NCI-H2171 treated with DMSO at 0.1 percent for 48 hours (cell line): ENCODE measurements around the gene SCMH1.

Experiments used
- DNase-seq: peaks from one replicate; lab custom pipeline; 2025; lab: John Stamatoyannopoulos, UW

SCMH1 gene

GRCh38 chr1:41003640-41004220 is 238.4 kb downstream of the SCMH1 start:
- DNase-seq, result peak; percentile 99

DNA sequence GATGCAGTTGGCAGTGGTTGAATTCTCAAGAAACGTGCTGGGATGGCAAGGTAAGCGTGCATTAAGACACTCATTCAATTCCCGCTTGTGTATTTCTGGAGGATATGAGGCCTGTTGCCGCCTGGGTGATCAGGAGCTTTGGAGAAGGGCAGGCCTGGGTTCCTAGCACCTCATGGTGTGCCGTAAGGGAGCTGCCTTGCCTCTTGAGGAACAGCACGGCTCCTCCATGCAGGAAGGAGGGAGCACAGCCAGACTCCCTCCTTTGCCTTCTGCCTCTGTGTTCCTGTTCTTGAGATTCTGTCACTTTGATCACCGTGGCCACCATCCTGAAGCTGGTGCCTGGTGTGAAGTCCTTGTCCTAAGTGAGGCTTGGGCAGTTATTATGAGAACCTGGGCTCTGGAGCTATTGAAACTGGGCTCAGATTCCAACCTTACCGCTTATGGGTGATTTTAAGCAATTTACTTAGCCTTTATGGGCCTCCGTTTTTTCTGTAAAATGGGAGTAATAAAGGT is 238.9 kb downstream of the SCMH1 start:
- DNase-seq, result peak; percentile 49

- no peak for DNase-seq
Measured at GRCh38 chr1:40998668-40999067, 243.4 kb downstream of the SCMH1 start.

GRCh38 chr1:40997096-40997495 is 245.0 kb downstream of the SCMH1 start:
- no peak for DNase-seq

DNA sequence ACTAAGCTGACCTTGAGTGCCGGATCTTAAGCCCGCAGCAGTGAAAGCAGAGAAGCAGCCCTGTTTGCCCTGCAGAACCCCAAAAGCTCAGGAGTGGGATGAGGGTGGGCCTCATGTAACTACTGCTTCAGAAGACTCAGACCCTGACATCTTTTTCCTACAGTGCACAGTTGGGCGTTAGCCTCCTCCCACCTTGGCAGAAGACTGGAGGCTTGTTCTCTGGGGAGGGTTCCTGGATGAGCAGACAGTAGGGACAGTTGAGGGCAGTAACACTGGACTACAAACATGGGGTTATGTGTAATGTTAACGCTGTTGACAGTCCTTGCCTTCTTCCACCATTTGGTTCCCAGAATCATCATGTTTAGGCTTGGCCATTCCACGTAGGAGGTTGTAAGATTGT is 253.0 kb downstream of the SCMH1 start:
- no peak for DNase-seq

DNA sequence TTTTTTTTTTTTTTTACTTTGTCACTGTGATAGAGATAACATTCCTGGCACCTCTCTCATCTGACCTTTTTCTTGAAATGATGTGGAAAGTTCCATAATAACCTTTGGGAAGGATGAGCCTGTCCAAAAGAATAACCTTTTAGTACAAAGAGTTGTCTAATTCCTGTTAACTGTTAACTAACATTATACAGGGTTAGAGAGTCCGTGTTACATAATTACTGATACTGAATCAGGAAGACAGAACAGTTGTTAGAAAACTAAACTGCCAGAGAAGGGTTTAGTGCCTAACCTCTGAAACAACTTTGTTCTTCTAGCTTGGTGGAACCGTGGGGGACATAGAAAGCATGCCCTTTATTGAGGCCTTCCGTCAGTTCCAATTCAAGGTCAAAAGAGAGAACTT is 253.8 kb downstream of the SCMH1 start:
- no peak for DNase-seq

GRCh38 chr1:40987439-40988276 is 254.4 kb downstream of the SCMH1 start:
- no peak for DNase-seq

DNA sequence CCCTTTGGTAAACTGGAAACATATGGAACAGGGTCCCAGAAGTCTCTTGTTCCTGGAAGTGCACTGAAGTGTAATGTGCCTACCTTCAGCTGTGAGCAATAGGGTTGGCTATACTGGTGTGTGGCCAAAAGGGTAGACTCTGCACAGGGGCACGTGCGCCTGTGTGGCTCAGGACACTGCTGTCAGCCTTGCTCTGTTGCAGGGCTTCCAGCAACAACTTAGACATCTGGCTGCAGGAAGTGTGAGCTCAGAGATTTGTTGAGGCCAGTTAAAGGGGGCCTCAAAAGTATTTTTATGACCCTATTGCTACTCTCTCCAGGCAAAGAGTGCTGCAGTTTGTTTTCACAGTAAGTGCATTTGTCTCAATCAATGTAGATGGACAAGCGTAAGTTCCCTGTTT is 255.2 kb downstream of the SCMH1 start:
- no peak for DNase-seq

GRCh38 chr1:40986328-40986783 is 255.8 kb downstream of the SCMH1 start:
- DNase-seq, result peak; percentile 41

DNA sequence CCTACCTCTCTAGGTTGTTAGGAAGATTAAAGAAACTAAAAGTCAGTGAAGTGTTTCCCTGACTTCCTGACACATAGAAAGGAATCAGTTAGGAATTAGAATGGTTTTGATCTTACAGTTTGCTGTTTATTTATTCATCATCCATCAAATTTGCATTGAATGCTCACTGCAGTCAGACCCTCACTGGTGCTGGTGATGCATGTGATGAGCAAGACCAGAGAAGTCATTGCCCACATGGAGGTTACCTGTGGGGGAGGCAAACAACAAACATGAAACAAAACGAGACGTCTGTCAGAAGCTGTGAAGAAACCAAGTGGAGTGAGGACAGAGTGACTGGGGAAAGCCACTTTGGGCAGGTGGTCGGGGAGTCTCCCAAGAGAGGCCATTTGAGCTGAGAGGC is 256.2 kb downstream of the SCMH1 start:
- no peak for DNase-seq

DNA sequence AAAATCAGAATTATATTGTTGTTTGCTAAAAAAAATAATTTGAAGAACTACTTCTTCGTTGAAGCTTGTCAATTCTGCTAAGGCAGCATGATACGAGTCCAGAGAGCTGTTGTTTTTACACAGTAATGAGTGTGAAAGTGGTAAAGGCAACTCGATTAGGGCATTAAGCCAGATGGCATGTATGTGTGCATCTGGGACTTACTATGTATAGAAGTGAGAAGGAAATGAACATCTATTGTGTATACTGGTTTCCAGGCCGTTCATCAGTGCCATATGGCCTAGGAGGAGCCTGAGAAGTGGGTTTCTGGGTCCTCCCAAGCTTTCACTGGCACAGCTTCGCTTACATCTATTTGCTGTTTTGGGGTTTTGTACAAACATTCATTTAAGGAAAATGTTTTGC is 256.9 kb downstream of the SCMH1 start:
- peak; percentile 92 for DNase-seq

DNA sequence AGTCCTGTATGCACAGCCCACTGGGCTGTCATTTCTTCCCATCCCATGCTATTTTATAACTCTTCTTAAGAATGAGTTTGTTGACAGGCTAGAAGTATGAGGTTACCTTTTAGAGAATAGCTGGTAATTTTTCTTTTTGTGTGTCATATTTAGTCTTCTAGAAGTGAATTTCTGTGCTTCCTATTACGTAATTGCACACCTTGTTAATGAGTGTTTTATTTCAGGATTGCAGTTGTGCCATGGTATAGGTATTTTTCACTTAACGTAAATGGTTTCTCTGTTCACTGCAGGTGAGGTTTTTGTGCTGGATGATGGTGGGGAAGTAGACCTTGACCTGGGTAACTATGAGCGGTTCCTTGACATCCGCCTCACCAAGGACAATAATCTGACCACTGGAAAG is 257.6 kb downstream of the SCMH1 start:
- no peak for DNase-seq

- DNase-seq, result no peak
Measured at GRCh38 chr1:40984066-40984465, 258.0 kb downstream of the SCMH1 start.

- DNase-seq, result no peak
Measured at GRCh38 chr1:40983286-40983685, 258.8 kb downstream of the SCMH1 start.

GRCh38 chr1:40982721-40983120 is 259.4 kb downstream of the SCMH1 start:
- no peak for DNase-seq

DNA sequence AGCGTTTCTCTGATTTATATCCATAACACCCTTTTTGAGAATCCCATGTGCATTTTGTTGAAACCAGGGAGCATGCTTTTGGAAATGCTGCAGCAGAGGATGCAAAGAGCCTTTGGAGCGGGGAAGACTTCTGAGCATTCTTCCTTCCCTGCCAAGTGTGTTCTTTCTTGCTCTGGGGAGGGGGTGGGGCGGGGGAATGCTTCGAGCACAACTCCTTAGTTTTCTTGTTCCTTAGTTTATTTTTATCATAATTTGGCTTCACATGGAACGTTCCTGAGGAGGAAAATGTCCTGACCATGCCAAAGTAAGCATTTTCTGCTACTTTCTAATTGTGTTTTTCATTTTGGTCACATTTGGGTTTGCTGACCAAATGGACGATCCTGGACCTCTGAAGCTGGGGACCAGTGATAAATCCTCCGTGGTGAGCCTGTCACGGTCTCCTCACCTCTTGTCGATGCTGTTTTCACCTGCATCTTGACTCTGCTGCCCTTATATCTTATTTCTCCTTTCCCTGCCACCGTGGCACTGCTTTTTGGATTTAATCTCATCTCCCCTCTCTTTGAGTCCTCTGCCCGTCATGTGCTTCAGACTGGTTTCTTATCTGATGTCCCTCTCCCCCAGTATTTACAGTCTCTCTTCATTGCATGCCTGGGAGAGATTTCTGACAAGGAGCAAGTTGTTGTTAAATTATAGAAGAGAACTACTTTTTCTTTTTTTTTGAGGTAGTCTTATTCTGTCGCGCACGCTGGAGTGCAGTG is 260.2 kb downstream of the SCMH1 start:
- no peak for DNase-seq

- peak; percentile 28 for DNase-seq
Measured at GRCh38 chr1:40980453-40981121, 261.5 kb downstream of the SCMH1 start.

- DNase-seq, result no peak
Measured at GRCh38 chr1:40980068-40980452, 262.0 kb downstream of the SCMH1 start.

DNA sequence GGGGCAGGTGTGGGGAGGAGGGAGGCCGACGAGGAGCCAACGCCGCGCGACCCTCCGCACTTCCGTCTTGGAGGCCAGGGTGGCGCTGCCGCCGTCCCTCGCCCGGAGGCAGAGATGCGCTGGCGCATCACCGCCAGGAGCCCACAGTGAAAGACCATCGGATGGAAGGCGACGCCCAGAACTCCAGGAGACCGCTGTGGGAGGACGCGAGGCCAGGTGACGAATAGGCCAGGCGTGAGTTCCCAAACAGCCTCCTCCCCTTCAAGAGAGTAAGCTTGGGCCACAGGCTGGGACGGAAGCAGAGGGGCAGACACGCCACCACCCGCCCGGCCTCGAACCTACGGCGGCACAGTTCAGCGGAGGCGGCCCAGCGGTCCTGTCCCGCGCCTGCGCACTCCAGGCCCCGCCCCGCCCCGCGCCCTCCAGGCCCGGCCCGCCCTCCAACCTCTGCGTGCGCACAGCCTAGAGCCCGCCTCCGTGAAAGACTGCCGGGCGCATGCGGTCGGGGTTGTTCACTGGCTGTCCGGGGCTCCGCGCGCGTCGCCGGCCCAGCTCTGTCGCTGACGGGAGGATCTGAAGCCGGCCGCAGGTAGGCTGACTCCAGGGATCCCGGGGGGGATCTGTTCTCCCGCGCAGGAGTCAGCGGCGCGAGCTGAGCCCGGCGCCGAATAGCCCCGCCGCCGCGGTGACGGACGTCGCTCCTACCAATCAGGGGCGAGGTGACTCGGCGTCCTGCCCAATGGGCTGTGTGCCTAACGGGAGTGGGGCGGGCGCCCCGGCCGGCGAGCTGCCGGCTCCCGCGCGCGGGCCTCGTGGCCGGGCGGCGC is 262.7 kb downstream of the SCMH1 start, which contains the start of gene CTPS1:
Gene CTPS1, plus strand, starts transcription at position 456 of the 827 bp plus-strand sequence. CDS start 3,595 bp downstream, outside the sequence.
- peak; percentile 97 for DNase-seq

- DNase-seq, result no peak
Measured at GRCh38 chr1:40978886-40979240, 263.2 kb downstream of the SCMH1 start.

DNA sequence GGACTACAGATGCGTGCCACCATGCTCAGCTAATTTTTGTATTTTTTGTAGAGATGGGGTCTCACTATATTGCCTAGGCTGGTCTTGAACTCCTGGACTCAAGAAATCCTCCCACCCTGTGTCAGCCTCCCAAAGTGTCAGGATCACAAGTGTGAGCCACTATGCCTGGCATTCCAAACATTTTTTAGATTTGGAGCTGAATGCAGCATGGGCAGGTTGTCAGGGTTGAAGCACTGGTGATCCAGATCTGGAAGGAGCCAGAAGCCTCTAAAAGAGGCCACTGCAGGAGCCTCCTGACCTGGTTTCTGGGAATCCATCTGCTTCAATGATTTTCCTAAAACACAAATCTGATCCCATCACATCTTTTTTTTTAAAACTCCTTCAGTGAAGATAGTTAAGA is 264.4 kb downstream of the SCMH1 start:
- DNase-seq, result no peak
